MM.1S (cell line): ENCODE data around the gene UNC5C.

Source experiments
- DNase-seq: peaks from one replicate; pipeline ENCODE4 v3.0.0-alpha.2; 2015
- H2AFZ ChIP-seq: fragments of 300-600 bp; sonication (generic); 2 replicates; pipeline ENCODE4 v1.6.0; 2016; ENCODE audit warnings: antibody characterized with exemption, low read length
- H3F3A ChIP-seq: fragments of 300-600 bp; sonication (generic); 2 replicates; pipeline ENCODE4 v1.6.1; 2016; ENCODE audit warnings: mild to moderate bottlenecking, antibody characterized with exemption, low read length, moderate library complexity, mixed read lengths; ENCODE audit not compliant: insufficient read depth
- H3K27ac ChIP-seq: fragments of 300-600 bp; sonication (generic); 2 replicates; pipeline ENCODE4 v1.5.1; 2016; ENCODE audit warnings: mild to moderate bottlenecking, low read length
- H3K27me3 ChIP-seq: fragments of 300-600 bp; sonication (generic); replicated peaks from 2 replicates; pipeline ENCODE4 v1.6.0; 2016; ENCODE audit warnings: low read length; ENCODE audit not compliant: insufficient read depth
- H3K36me3 ChIP-seq: fragments of 300-600 bp; sonication (generic); replicated peaks from 2 replicates; pipeline ENCODE4 v1.6.1; 2016; ENCODE audit warnings: mild to moderate bottlenecking, low read length, mixed read lengths; ENCODE audit not compliant: insufficient read depth
- H3K4me1 ChIP-seq: fragments of 300-600 bp; sonication (generic); 2 replicates; pipeline ENCODE4 v1.6.1; 2016; ENCODE audit warnings: low read length, mixed read lengths
- H3K4me2 ChIP-seq: fragments of 300-600 bp; sonication (generic); 2 replicates; pipeline ENCODE4 v1.6.0; 2016; ENCODE audit warnings: low read depth, low read length
- H3K4me3 ChIP-seq: fragments of 300-600 bp; sonication (generic); 2 replicates; pipeline ENCODE4 v1.5.1; 2016; ENCODE audit warnings: low read length, mixed read lengths
- H3K79me2 ChIP-seq: fragments of 300-600 bp; sonication (generic); 2 replicates; pipeline ENCODE4 v1.6.1; 2016; ENCODE audit warnings: mixed run types, low read length, mixed read lengths
- H3K9ac ChIP-seq: fragments of 300-600 bp; sonication (generic); 2 replicates; pipeline ENCODE4 v1.6.1; 2016; ENCODE audit warnings: low read length, mixed read lengths
- H3K9me2 ChIP-seq: fragments of 300-600 bp; sonication (generic); replicated peaks from 2 replicates; pipeline ENCODE4 v1.6.1; 2016; ENCODE audit warnings: mild to moderate bottlenecking, low read length, mixed read lengths; ENCODE audit not compliant: insufficient read depth
- H3K9me3 ChIP-seq: fragments of 300-600 bp; sonication (generic); replicated peaks from 2 replicates; pipeline ENCODE4 v1.6.1; 2016; ENCODE audit warnings: mild to moderate bottlenecking, low read length, mixed read lengths; ENCODE audit not compliant: insufficient read depth
- H4K20me1 ChIP-seq: fragments of 300-600 bp; sonication (generic); 2 replicates; pipeline ENCODE4 v1.6.1; 2016; ENCODE audit warnings: mild to moderate bottlenecking, low read length, moderate library complexity, mixed read lengths; ENCODE audit not compliant: insufficient read depth
- EZH2 ChIP-seq: fragments of 300-600 bp; sonication (generic); optimal IDR thresholded peaks from 2 replicates; pipeline ENCODE3; 2017; ENCODE audit warnings: low read depth, mild to moderate bottlenecking, antibody characterized with exemption, low read length, mixed read lengths
- EZH2phosphoT487 ChIP-seq: fragments of 300-600 bp; sonication (generic); IDR thresholded peaks from 2 replicates; pipeline ENCODE4 v1.6.1; 2018; ENCODE audit warnings: antibody characterized with exemption, low read length
- TF ChIP-seq, protein P1 (sequence below): fragments of 300-600 bp; sonication (generic); IDR thresholded peaks from 2 replicates; pipeline ENCODE4 v1.5.1; 2016; ENCODE audit warnings: antibody characterized with exemption, low read length, mixed read lengths

Gene UNC5C

DNA sequence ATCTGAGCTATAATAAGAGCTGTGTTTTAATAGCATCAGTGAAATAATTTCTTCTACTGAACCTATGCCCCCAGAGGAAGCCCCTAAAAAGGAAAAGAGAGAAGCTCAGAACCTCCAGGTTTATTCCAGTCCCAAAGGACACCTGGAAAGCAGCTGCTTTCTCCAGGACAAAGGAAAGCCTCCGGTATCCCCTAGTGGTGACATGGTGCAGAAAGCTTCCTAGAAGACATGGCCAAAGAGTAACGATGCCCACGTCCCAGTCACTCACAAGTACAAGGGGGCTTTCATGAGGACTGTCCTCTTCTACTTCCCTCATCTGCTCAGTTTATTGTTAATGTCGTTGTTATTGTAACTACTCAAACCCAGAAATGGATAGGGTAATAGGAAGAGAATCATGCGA lies 343.9 kb downstream of the UNC5C start:
- Histone ChIP-seq H3K27me3 (no peaks in the 10 kb centered on the region), H3K9ac (no peak overlapping the region), H3K4me3 (no peak overlapping the region), H3K9me2 (no peaks in the 10 kb centered on the region), H3K27ac (no peak overlapping the region), H4K20me1 (no peaks in the 10 kb centered on the region), H3K4me1 (no peaks in the 10 kb centered on the region), H3K4me2 (no peak overlapping the region), H3K36me3 (no peaks in the 10 kb centered on the region), H3K79me2 (no peaks in the 10 kb centered on the region), H3F3A (no peaks in the 10 kb centered on the region), H2AFZ (no peak overlapping the region), H3K9me3 (no peaks in the 10 kb centered on the region)
- TF ChIP-seq, protein P1, sequence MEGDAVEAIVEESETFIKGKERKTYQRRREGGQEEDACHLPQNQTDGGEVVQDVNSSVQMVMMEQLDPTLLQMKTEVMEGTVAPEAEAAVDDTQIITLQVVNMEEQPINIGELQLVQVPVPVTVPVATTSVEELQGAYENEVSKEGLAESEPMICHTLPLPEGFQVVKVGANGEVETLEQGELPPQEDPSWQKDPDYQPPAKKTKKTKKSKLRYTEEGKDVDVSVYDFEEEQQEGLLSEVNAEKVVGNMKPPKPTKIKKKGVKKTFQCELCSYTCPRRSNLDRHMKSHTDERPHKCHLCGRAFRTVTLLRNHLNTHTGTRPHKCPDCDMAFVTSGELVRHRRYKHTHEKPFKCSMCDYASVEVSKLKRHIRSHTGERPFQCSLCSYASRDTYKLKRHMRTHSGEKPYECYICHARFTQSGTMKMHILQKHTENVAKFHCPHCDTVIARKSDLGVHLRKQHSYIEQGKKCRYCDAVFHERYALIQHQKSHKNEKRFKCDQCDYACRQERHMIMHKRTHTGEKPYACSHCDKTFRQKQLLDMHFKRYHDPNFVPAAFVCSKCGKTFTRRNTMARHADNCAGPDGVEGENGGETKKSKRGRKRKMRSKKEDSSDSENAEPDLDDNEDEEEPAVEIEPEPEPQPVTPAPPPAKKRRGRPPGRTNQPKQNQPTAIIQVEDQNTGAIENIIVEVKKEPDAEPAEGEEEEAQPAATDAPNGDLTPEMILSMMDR: no peak
- no peak for DNase-seq

DNA sequence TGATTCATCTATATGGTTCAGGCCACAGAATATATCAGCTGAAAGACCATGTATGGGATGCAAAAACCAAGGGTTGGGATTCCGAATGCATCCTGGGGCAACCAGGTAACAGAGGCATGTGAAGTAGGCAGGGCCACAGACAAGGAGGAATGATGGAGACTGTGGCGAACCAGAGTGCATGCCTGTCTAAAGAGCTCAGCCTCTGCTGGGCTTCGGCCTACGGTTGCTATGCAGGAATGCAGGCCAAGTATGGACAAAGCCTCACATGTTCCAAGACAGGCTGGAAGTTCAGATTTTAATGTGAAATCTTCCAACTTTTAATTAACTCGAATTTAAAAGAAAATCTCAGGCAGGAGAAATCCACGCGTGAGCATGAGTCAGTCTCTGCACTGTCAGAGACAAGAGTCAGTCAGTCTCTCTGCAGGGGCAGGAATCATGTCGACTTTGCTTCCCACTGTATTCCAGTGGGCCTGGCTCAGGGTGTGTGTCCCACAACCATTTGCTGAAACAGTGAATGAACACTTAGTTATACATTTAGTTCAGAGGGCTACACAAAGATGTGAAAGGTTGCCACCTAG lies 344.4 kb downstream of the UNC5C start:
- H3K4me2 ChIP-seq: no peak overlapping the region
- no peaks in the 10 kb centered on the region for H3K9me2 ChIP-seq
- H3K27me3 ChIP-seq: no peaks in the 10 kb centered on the region
- H3K9ac ChIP-seq: no peak overlapping the region
- H3K79me2 ChIP-seq: no peaks in the 10 kb centered on the region
- H3F3A ChIP-seq: no peaks in the 10 kb centered on the region
- DNase-seq: no peak
- no peak for TF ChIP-seq EZH2
- no peak for TF ChIP-seq EZH2phosphoT487
- TF ChIP-seq, protein P1: no peak
- no peaks in the 10 kb centered on the region for H4K20me1 ChIP-seq
- no peaks in the 10 kb centered on the region for H3K9me3 ChIP-seq
- H3K4me1 ChIP-seq: no peaks in the 10 kb centered on the region
- no peak overlapping the region for H3K4me3 ChIP-seq
- H3K27ac ChIP-seq: no peak overlapping the region
- H3K36me3 ChIP-seq: no peaks in the 10 kb centered on the region
- no peak overlapping the region for H2AFZ ChIP-seq

DNA sequence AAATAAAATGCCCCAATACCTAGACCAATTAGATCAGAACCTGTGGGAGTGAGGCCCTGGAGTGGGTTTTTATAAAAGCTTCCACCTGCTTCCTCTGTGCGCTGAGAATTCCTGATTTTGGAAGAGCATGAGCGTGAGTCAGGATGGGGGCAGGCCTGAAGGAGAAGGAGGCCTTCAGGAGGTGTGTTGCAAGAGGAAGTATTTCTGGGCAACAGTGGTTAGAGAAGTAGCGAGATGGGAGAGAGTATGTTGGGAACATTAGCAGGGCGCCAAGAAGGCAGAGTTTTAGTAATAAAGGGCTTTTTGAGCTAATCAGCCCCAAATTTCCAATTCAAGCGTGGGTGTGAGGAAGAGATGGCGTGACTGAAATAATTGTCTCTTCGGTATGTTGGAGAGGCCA lies 349.8 kb downstream of the UNC5C start:
- TF ChIP-seq, protein P1: no peak
- TF ChIP-seq EZH2phosphoT487 (no peak), EZH2 (no peak)
- no peak overlapping the region for H3K4me3 ChIP-seq
- H2AFZ ChIP-seq: no peak overlapping the region
- no peaks in the 10 kb centered on the region for H3K4me1 ChIP-seq
- DNase-seq: no peak
- no peak overlapping the region for H3K9ac ChIP-seq
- no peaks in the 10 kb centered on the region for H3F3A ChIP-seq
- no peak overlapping the region for H3K27ac ChIP-seq
- H3K79me2 ChIP-seq: no peaks in the 10 kb centered on the region
- no peaks in the 10 kb centered on the region for H3K9me3 ChIP-seq
- H3K36me3 ChIP-seq: no peaks in the 10 kb centered on the region
- no peaks in the 10 kb centered on the region for H4K20me1 ChIP-seq
- no peak overlapping the region for H3K4me2 ChIP-seq
- no peaks in the 10 kb centered on the region for H3K9me2 ChIP-seq
- no peaks in the 10 kb centered on the region for H3K27me3 ChIP-seq
